CD14-positive monocyte (primary cell): Measurements from ENCODE around the gene SSR1. TPM values are rescaled to one million over a fixed set of nuclear protein-coding genes. Genes with fewer than 3 reads are reported as not detected.
A peak's percentile ranks its signal among the peaks of the same experiment; 100 is the strongest.

Experiments used
- DNase-seq, 3 donors: peaks; one replicate each; pipeline ENCODE4 v3.0.0-alpha.2; 2011 to 2022
- H2AFZ ChIP-seq: 2 replicates; pipeline ENCODE4 v1.6.0; 2012; ENCODE audit warnings: mild to moderate bottlenecking, low read depth, low read length, inconsistent platforms; ENCODE audit not compliant: insufficient read depth, poor library complexity, severe bottlenecking
- H3K27ac ChIP-seq, 2 donors: 1 replicate in 1 of 2; 2 replicates in 1 of 2; pipeline ENCODE4 v1.5.1; 2012 to 2013; ENCODE audit warnings: low read length in 2 of 2, control low read depth in 1 of 2, inconsistent platforms in 1 of 2, low read depth in 1 of 2, mild to moderate bottlenecking in 1 of 2
- H3K27me3 ChIP-seq, 2 donors: one replicate each; pipeline versions ENCODE4 v1.6.0 to v1.6.1; 2011 to 2013; ENCODE audit warnings: low read length in 2 of 2; ENCODE audit not compliant: control insufficient read depth in 2 of 2, insufficient read depth in 2 of 2
- H3K36me3 ChIP-seq, 2 donors: replicated peaks in 1 of 2; 1 replicate in 1 of 2; 2 replicates in 1 of 2; pipeline versions ENCODE4 v1.5.1 to v1.6.1; 2012 to 2013; ENCODE audit warnings: low read length in 2 of 2, control low read depth in 1 of 2, inconsistent platforms in 1 of 2, mild to moderate bottlenecking in 1 of 2; ENCODE audit not compliant: insufficient read depth in 2 of 2, control insufficient read depth in 1 of 2
- H3K4me1 ChIP-seq, 2 donors: 1 replicate in 1 of 2; 2 replicates in 1 of 2; pipeline versions ENCODE4 v1.5.1 to v1.6.1; 2012 to 2013; ENCODE audit warnings: low read length in 2 of 2, control low read depth in 1 of 2, inconsistent platforms in 1 of 2, mild to moderate bottlenecking in 1 of 2, moderate library complexity in 1 of 2; ENCODE audit not compliant: insufficient read depth in 2 of 2, control insufficient read depth in 1 of 2
- H3K4me2 ChIP-seq: replicated peaks from 2 replicates; pipeline ENCODE3; 2012; ENCODE audit warnings: low read length, moderate library complexity, mild to moderate bottlenecking; ENCODE audit not compliant: poor library complexity, severe bottlenecking; ENCODE audit errors: extremely low read depth
- H3K4me3 ChIP-seq, 3 experiments: fragments of 200-600 bp in 1 of 3; sonication (generic) in 1 of 3; replicated peaks in 1 of 3; 1 replicate in 2 of 3; 2 replicates in 1 of 3; pipeline ENCODE4 v1.5.1; 2011 to 2013; ENCODE audit warnings: low read length in 3 of 3, mild to moderate bottlenecking in 3 of 3, control low read depth in 2 of 3, low read depth in 2 of 3, inconsistent platforms in 1 of 3, moderate library complexity in 1 of 3
- H3K79me2 ChIP-seq: 2 replicates; pipeline ENCODE4 v1.6.0; 2012; ENCODE audit warnings: mild to moderate bottlenecking, control low read depth, inconsistent platforms, low read length, moderate library complexity; ENCODE audit not compliant: insufficient read depth
- H3K9ac ChIP-seq: 2 replicates; pipeline ENCODE4 v1.6.0; 2017; ENCODE audit warnings: low read length, mild to moderate bottlenecking; ENCODE audit not compliant: insufficient read depth, poor library complexity, severe bottlenecking
- H3K9me3 ChIP-seq, 2 donors: replicated peaks in 1 of 2; 1 replicate in 1 of 2; 2 replicates in 1 of 2; pipeline versions ENCODE4 v1.5.1 to v1.6.1; 2012 to 2013; ENCODE audit warnings: low read length in 2 of 2, control low read depth in 1 of 2; ENCODE audit not compliant: control insufficient read depth in 1 of 2, insufficient read depth in 1 of 2
- H4K20me1 ChIP-seq: 2 replicates; pipeline ENCODE4 v1.6.0; 2012; ENCODE audit warnings: mild to moderate bottlenecking, low read length, control low read depth, moderate library complexity; ENCODE audit not compliant: insufficient read depth
- H3K27ac Mint-ChIP-seq, 7 donors: one replicate each; pipeline ENCODE4 v1.8.0; 2020; ENCODE audit warnings: mild to moderate bottlenecking in 7 of 7, mixed read lengths in 7 of 7, moderate library complexity in 6 of 7, inconsistent platforms in 2 of 7
- H3K27me3 Mint-ChIP-seq, 3 donors: one replicate each; pipeline ENCODE4 v1.8.0; 2021 to 2022; ENCODE audit warnings: low read depth in 3 of 3, mild to moderate bottlenecking in 3 of 3, mixed read lengths in 3 of 3, moderate library complexity in 3 of 3, inconsistent platforms in 1 of 3
- H3K36me3 Mint-ChIP-seq, 2 donors: one replicate each; pipeline ENCODE4 v1.8.0; 2020; ENCODE audit warnings: mixed read lengths in 2 of 2, inconsistent platforms in 1 of 2, mild to moderate bottlenecking in 1 of 2
- H3K4me1 Mint-ChIP-seq: one replicate; pipeline ENCODE4 v1.8.0; 2020; ENCODE audit warnings: mild to moderate bottlenecking, mixed read lengths
- H3K4me3 Mint-ChIP-seq, 2 donors: one replicate each; pipeline ENCODE4 v1.8.0; 2020; ENCODE audit warnings: mild to moderate bottlenecking in 2 of 2, mixed read lengths in 2 of 2, moderate library complexity in 1 of 2
- H3K9me3 Mint-ChIP-seq, 7 donors: one replicate each; pipeline ENCODE4 v1.8.0; 2020 to 2022; ENCODE audit warnings: mixed read lengths in 7 of 7, mild to moderate bottlenecking in 6 of 7, moderate library complexity in 6 of 7, inconsistent platforms in 2 of 7
- CTCF ChIP-seq: fragments of 200-600 bp; IDR thresholded peaks from one replicate; pipeline ENCODE4 v1.8.0; 2022; ENCODE audit warnings: antibody characterized with exemption, mild to moderate bottlenecking
- WGBS: methylation state at CpG from one replicate; pipeline ENCODE4 v1.1.5; 2013; ENCODE audit warnings: missing lambda C conversion rate; ENCODE audit not compliant: insufficient coverage; 5-methylcytosine and 5-hydroxymethylcytosine counted together
- intact Hi-C, 2 donors: fragments of 100-400 bp; cut with micrococcal nuclease; formaldehyde crosslinking; loops; one replicate each; pipeline versions ENCODE4 v1.15.0 to v1.15.1; 2023
- polyA plus RNA-seq, 3 donors: library from polyadenylated mRNA; depleted of rRNA in 1 of 3; unstranded in 2 of 3; stranded (reverse) in 1 of 3; fragments of 300-500 nt in 2 of 3; fragments of >200 nt in 1 of 3; fragmentation: Illumina TruSeq in 2 of 3; gene quantifications; 1 replicate in 2 of 3; 2 replicates in 1 of 3; pipeline ENCODE4 v1.2.3, GENCODE V29; 2012 to 2021

The SSR1 gene
- polyA plus RNA-seq, 3 donors, result 59.1 to 302 (median 251) TPM

GRCh38 chr6:7229376-7230326 is 83.3 kb downstream of the SSR1 start:
- Histone ChIP-seq H3K4me2 (no peak overlapping the region), H3K9ac (no peak overlapping the region), H3K4me1 (peaks cover 6% of the 10 kb centered on the region in 2 donors), H3K27ac (no peak overlapping the region), H4K20me1 (peaks cover 59% of the 10 kb centered on the region), H3K79me2 (peaks cover 74% of the 10 kb centered on the region), H3K4me3 (no peak overlapping the region), H3K36me3 (peaks cover 88 to 97% of the 10 kb centered on the region in 2 donors), H3K9me3 (no peaks in the 10 kb centered on the region), H2AFZ (no peak overlapping the region), H3K27me3 (no peaks in the 10 kb centered on the region)
- Mint-ChIP-seq H3K4me1 (peaks cover 2% of the 10 kb centered on the region), H3K36me3 (peaks cover 78 to 87% of the 10 kb centered on the region in 2 donors), H3K9me3 (peaks cover 0 to 5% (median 0%) of the 10 kb centered on the region in 7 donors), H3K4me3 (no peak overlapping the region), H3K27ac (peak overlapping the region in 4 of 7 donors; percentile 5 to 63 (median 18)), H3K27me3 (peaks cover 0 to 1% (median 0%) of the 10 kb centered on the region in 3 donors)
- intact Hi-C loops, result no loop called here
- WGBS, result 98% methylated on average over 61 of the region's 62 CpGs
- no peak for TF ChIP-seq CTCF
- DNase-seq, result no peak

- Histone ChIP-seq H3K27ac (no peak overlapping the region), H2AFZ (no peak overlapping the region), H3K9me3 (no peaks in the 10 kb centered on the region), H3K4me1 (peaks cover 10 to 12% of the 10 kb centered on the region in 2 donors), H3K4me3 (no peak overlapping the region), H3K4me2 (no peak overlapping the region), H3K79me2 (peaks cover 66% of the 10 kb centered on the region), H3K9ac (no peak overlapping the region), H3K27me3 (no peaks in the 10 kb centered on the region), H3K36me3 (peaks cover 81 to 88% of the 10 kb centered on the region in 2 donors), H4K20me1 (peaks cover 54% of the 10 kb centered on the region)
- Mint-ChIP-seq H3K9me3 (peaks cover 0 to 5% (median 0%) of the 10 kb centered on the region in 7 donors), H3K36me3 (peaks cover 74 to 83% of the 10 kb centered on the region in 2 donors), H3K4me1 (peaks cover 7% of the 10 kb centered on the region), H3K27me3 (peaks cover 0 to 1% (median 0%) of the 10 kb centered on the region in 3 donors), H3K4me3 (no peak overlapping the region), H3K27ac (peak overlapping the region in 2 of 7 donors; percentile 6 to 63)
- no peak for DNase-seq
- intact Hi-C loops, result no loop called here
- TF ChIP-seq CTCF, result no peak
- WGBS, result 96% methylated on average over 20 of the region's 21 CpGs
These were observed 84.2 kb downstream of the SSR1 start for GRCh38 chr6:7228662-7229375.
